Neural cell (in vitro differentiated cells): ENCODE results near the gene LYRM2. TPM values are rescaled to one million over a fixed set of nuclear protein-coding genes. Genes with fewer than 3 reads are reported as not detected.

ENCODE experiments used
- H2AFZ ChIP-seq: fragments of 200-600, 300-800 bp; sonication (generic), shearing (Covaris generic); 2 replicates; pipeline ENCODE4 v1.6.0; 2014; ENCODE audit warnings: low read depth, mild to moderate bottlenecking, antibody characterized with exemption, low read length, moderate library complexity
- H3F3A ChIP-seq: fragments of 200-600 bp; shearing (Covaris generic); 2 replicates; pipeline ENCODE4 v1.6.1; 2016; ENCODE audit warnings: mild to moderate bottlenecking, moderate library complexity, mixed read lengths, antibody characterized with exemption, low read length; ENCODE audit not compliant: insufficient read depth, poor library complexity, severe bottlenecking
- H3K27ac ChIP-seq: fragments of 200-600, 300-800 bp; sonication (generic), shearing (Covaris generic); 2 replicates; pipeline ENCODE4 v1.5.1; 2014; ENCODE audit warnings: mild to moderate bottlenecking, low read length, moderate library complexity
- H3K27me3 ChIP-seq: fragments of 300-800, 200-600 bp; sonication (generic), shearing (Covaris generic); 2 replicates; pipeline ENCODE4 v1.6.0; 2014; ENCODE audit warnings: mild to moderate bottlenecking, low read depth, low read length, moderate library complexity; ENCODE audit not compliant: insufficient read depth
- H3K36me3 ChIP-seq: fragments of 300-800, 200-600 bp; sonication (generic), shearing (Covaris generic); 2 replicates; pipeline ENCODE4 v1.5.1; 2014; ENCODE audit warnings: mild to moderate bottlenecking, antibody characterized with exemption, low read length, moderate library complexity; ENCODE audit not compliant: insufficient read depth
- H3K4me2 ChIP-seq: fragments of 300-800, 200-600 bp; sonication (generic), shearing (Covaris generic); 2 replicates; pipeline ENCODE4 v1.6.0; 2014; ENCODE audit warnings: mild to moderate bottlenecking, low read length
- H3K4me3 ChIP-seq: fragments of 300-800, 200-600 bp; sonication (generic), shearing (Covaris generic); 2 replicates; pipeline ENCODE4 v1.5.1; 2014; ENCODE audit warnings: mild to moderate bottlenecking, low read length, moderate library complexity
- H3K79me2 ChIP-seq: fragments of 200-600 bp; shearing (Covaris generic); replicated peaks from 2 replicates; pipeline ENCODE4 v1.6.0; 2014; ENCODE audit warnings: mild to moderate bottlenecking, low read length, moderate library complexity; ENCODE audit not compliant: insufficient read depth
- H3K9ac ChIP-seq: fragments of 300-800, 200-600 bp; sonication (generic), shearing (Covaris generic); 2 replicates; pipeline ENCODE4 v1.6.1; 2016; ENCODE audit warnings: mild to moderate bottlenecking, low read length, mixed read lengths
- H3K9me2 ChIP-seq: fragments of 200-600 bp; shearing (Covaris generic); 2 replicates; pipeline ENCODE4 v1.6.1; 2016; ENCODE audit warnings: mild to moderate bottlenecking, low read length, mixed read lengths; ENCODE audit not compliant: insufficient read depth
- H3K9me3 ChIP-seq: fragments of 200-600, 300-800 bp; sonication (generic), shearing (Covaris generic); 2 replicates; pipeline ENCODE4 v1.6.1; 2016; ENCODE audit warnings: mild to moderate bottlenecking, mixed run types, low read length, moderate library complexity, mixed read lengths
- H4K20me1 ChIP-seq: fragments of 200-600 bp; shearing (Covaris generic); 2 replicates; pipeline ENCODE4 v1.6.1; 2016; ENCODE audit warnings: mild to moderate bottlenecking, mixed run types; ENCODE audit not compliant: insufficient read depth
- EP300 ChIP-seq: fragments of 450-650 bp; conservative IDR thresholded peaks from 2 replicates; pipeline ENCODE4 v1.6.1; 2014; ENCODE audit warnings: antibody characterized with exemption, mild to moderate bottlenecking, moderate library complexity; ENCODE audit not compliant: poor library complexity, severe bottlenecking
- EZH2 ChIP-seq: fragments of 200-600, 300-800 bp; shearing (Covaris generic), sonication (generic); IDR thresholded peaks from 2 replicates; pipeline ENCODE4 v1.6.1; 2014; ENCODE audit warnings: antibody characterized with exemption, low read length, borderline replicate concordance, mild to moderate bottlenecking; ENCODE audit not compliant: insufficient read depth, poor library complexity, severe bottlenecking
- MXI1 ChIP-seq: fragments of 450-650 bp; conservative IDR thresholded peaks from 2 replicates; pipeline ENCODE4 v1.6.1; 2014; ENCODE audit warnings: antibody characterized with exemption, mild to moderate bottlenecking; ENCODE audit not compliant: poor library complexity, severe bottlenecking
- POLR2AphosphoS5 ChIP-seq: IDR thresholded peaks from 2 replicates; pipeline ENCODE4 v1.6.1; 2012
- RAD21 ChIP-seq: fragments of 450-650 bp; conservative IDR thresholded peaks from 2 replicates; pipeline ENCODE4 v1.6.1; 2014; ENCODE audit warnings: antibody characterized with exemption, mild to moderate bottlenecking, moderate library complexity
- REST ChIP-seq: IDR thresholded peaks from 2 replicates; pipeline ENCODE4 v1.6.1; 2012; ENCODE audit warnings: borderline replicate concordance
- SMC3 ChIP-seq: fragments of 450-650 bp; conservative IDR thresholded peaks from 2 replicates; pipeline ENCODE4 v1.6.1; 2014; ENCODE audit warnings: antibody characterized with exemption, mild to moderate bottlenecking, moderate library complexity; ENCODE audit not compliant: poor library complexity
- TAF1 ChIP-seq: IDR thresholded peaks from 2 replicates; pipeline ENCODE4 v1.6.1; 2012; ENCODE audit warnings: low read depth
- polyA plus RNA-seq: library from polyadenylated mRNA; depleted of rRNA; stranded (reverse); fragments of >200 nt; gene quantifications from 2 replicates; pipeline ENCODE4 v1.2.3, GENCODE V29; 2014
- TF ChIP-seq, protein P1 (sequence below): fragments of 450-650 bp; IDR thresholded peaks from 2 replicates; pipeline ENCODE4 v1.5.1; 2014; ENCODE audit warnings: antibody characterized with exemption, mild to moderate bottlenecking, moderate library complexity; ENCODE audit not compliant: poor library complexity, severe bottlenecking

Gene LYRM2
- polyA plus RNA-seq, 1 donor from 2014 or later, result 25.5 TPM

GRCh38 chr6:89597988-89598387 is 40.6 kb downstream of the LYRM2 start:
- no peak overlapping the region for H3K9ac ChIP-seq
- no peaks in the 10 kb centered on the region for H3F3A ChIP-seq
- H3K27ac ChIP-seq, result no peak overlapping the region
- H2AFZ ChIP-seq, result no peak overlapping the region
- H3K27me3 ChIP-seq, result no peaks in the 10 kb centered on the region
- TF ChIP-seq RAD21, result peak; percentile 83
- TF ChIP-seq TAF1, result no peak
- no peak for TF ChIP-seq EZH2
- TF ChIP-seq, protein P1, sequence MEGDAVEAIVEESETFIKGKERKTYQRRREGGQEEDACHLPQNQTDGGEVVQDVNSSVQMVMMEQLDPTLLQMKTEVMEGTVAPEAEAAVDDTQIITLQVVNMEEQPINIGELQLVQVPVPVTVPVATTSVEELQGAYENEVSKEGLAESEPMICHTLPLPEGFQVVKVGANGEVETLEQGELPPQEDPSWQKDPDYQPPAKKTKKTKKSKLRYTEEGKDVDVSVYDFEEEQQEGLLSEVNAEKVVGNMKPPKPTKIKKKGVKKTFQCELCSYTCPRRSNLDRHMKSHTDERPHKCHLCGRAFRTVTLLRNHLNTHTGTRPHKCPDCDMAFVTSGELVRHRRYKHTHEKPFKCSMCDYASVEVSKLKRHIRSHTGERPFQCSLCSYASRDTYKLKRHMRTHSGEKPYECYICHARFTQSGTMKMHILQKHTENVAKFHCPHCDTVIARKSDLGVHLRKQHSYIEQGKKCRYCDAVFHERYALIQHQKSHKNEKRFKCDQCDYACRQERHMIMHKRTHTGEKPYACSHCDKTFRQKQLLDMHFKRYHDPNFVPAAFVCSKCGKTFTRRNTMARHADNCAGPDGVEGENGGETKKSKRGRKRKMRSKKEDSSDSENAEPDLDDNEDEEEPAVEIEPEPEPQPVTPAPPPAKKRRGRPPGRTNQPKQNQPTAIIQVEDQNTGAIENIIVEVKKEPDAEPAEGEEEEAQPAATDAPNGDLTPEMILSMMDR, result peak; percentile 76
- TF ChIP-seq REST, result no peak
- no peak for TF ChIP-seq MXI1
- TF ChIP-seq POLR2AphosphoS5, result no peak
- peak; percentile 88 for TF ChIP-seq SMC3
- H3K9me3 ChIP-seq, result no peaks in the 10 kb centered on the region
- no peaks in the 10 kb centered on the region for H3K9me2 ChIP-seq
- H3K4me3 ChIP-seq, result no peak overlapping the region
- no peaks in the 10 kb centered on the region for H4K20me1 ChIP-seq
- H3K4me2 ChIP-seq, result no peak overlapping the region
- H3K79me2 ChIP-seq, result no peaks in the 10 kb centered on the region
- no peaks in the 10 kb centered on the region for H3K36me3 ChIP-seq

GRCh38 chr6:89597372-89597771 is 41.2 kb downstream of the LYRM2 start:
- no peak overlapping the region for H3K4me2 ChIP-seq
- no peaks in the 10 kb centered on the region for H4K20me1 ChIP-seq
- TF ChIP-seq RAD21, result no peak
- no peak for TF ChIP-seq TAF1
- no peak for TF ChIP-seq REST
- TF ChIP-seq, protein P1, result no peak
- TF ChIP-seq SMC3, result no peak
- no peak for TF ChIP-seq MXI1
- TF ChIP-seq POLR2AphosphoS5, result no peak
- TF ChIP-seq EP300, result no peak
- TF ChIP-seq EZH2, result no peak
- no peak overlapping the region for H3K27ac ChIP-seq
- no peak overlapping the region for H3K4me3 ChIP-seq
- H3K27me3 ChIP-seq, result no peaks in the 10 kb centered on the region
- H2AFZ ChIP-seq, result no peak overlapping the region
- H3K9me2 ChIP-seq, result no peaks in the 10 kb centered on the region
- H3K9ac ChIP-seq, result no peak overlapping the region
- H3K9me3 ChIP-seq, result no peaks in the 10 kb centered on the region
- no peaks in the 10 kb centered on the region for H3K36me3 ChIP-seq
- H3K79me2 ChIP-seq, result no peaks in the 10 kb centered on the region
- no peaks in the 10 kb centered on the region for H3F3A ChIP-seq
